Transverse colon (tissue), 4 donors: ENCODE measurements around the gene PLCL2. TPM values are rescaled to one million over a fixed set of nuclear protein-coding genes. Genes with fewer than 3 reads are reported as not detected.

Experiments
- DNase-seq: peaks from one replicate; pipeline ENCODE4 v3.0.0-alpha.2; 2019
- H3K27ac ChIP-seq, 4 donors: fragments of 200-600 bp; sonication (generic); 2 replicates each; pipeline ENCODE4 v1.5.1; 2016 to 2018; ENCODE audit warnings: inconsistent platforms in 4 of 4
- H3K27me3 ChIP-seq: fragments of 200-600 bp; sonication (generic); 2 replicates; pipeline ENCODE4 v1.5.1; 2017; ENCODE audit warnings: inconsistent platforms
- H3K36me3 ChIP-seq, 4 donors: fragments of 200-600 bp; sonication (generic); 2 replicates each; pipeline ENCODE4 v1.5.1; 2017 to 2019; ENCODE audit warnings: inconsistent platforms in 4 of 4
- H3K4me1 ChIP-seq, 4 donors: fragments of 200-600 bp; sonication (generic); 2 replicates each; pipeline ENCODE4 v1.5.1; 2017 to 2020; ENCODE audit warnings: inconsistent platforms in 4 of 4
- H3K4me3 ChIP-seq, 4 donors: fragments of 200-600 bp; sonication (generic); 1 replicate in 1 of 4; 2 replicates in 3 of 4; pipeline versions ENCODE4 v1.5.1 to v1.6.1; 2017 to 2019; ENCODE audit warnings: inconsistent platforms in 4 of 4
- H3K9me3 ChIP-seq, 2 donors: fragments of 200-600 bp; sonication (generic); 2 replicates each; pipeline ENCODE4 v1.5.1; 2017 to 2019; ENCODE audit warnings: inconsistent platforms in 2 of 2
- CTCF ChIP-seq, 5 experiments: fragments of 200-600 bp in 3 of 5; fragments of 450-650 bp in 2 of 5; sonication (generic) in 3 of 5; IDR thresholded peaks; 1 replicate in 2 of 5; 2 replicates in 3 of 5; pipeline ENCODE4 v1.5.1; 2016 to 2017; ENCODE audit warnings: antibody characterized with exemption in 5 of 5, inconsistent platforms in 3 of 5, mild to moderate bottlenecking in 2 of 5, moderate library complexity in 1 of 5
- EP300 ChIP-seq: sonication (generic); formaldehyde crosslinking; IDR thresholded peaks from one replicate; pipeline ENCODE4 v1.6.1; 2017; ENCODE audit warnings: antibody characterized with exemption, low read depth
- POLR2A ChIP-seq: fragments of 450-650 bp; IDR thresholded peaks from one replicate; pipeline ENCODE4 v1.6.1; 2016; ENCODE audit warnings: antibody characterized with exemption, mild to moderate bottlenecking, moderate library complexity
- POLR2AphosphoS5 ChIP-seq, 3 donors: sonication (generic); formaldehyde crosslinking; IDR thresholded peaks; one replicate each; pipeline ENCODE4 v1.6.1; 2016; ENCODE audit warnings: antibody characterized with exemption in 3 of 3
- WGBS, 2 donors: methylation state at CpG; one replicate each; pipeline ENCODE4 v1.1.5; 2018; ENCODE audit warnings: low coverage in 1 of 2; 5-methylcytosine and 5-hydroxymethylcytosine counted together
- in situ Hi-C, 4 donors: fragments of 200-750 bp; cut with MboI; loops; one replicate each; pipeline versions ENCODE4 v1.15.0 to v1.15.1; 2017; ENCODE audit warnings: low sequenced_read_pairs in 3 of 4, low pct_ligation_motif_present in 1 of 4, low pct_unique_long_range_greater_than_20kb in 1 of 4
- intact Hi-C: fragments of 100-400 bp; cut with DNase I; formaldehyde crosslinking; loops from one replicate; pipeline ENCODE4 v1.15.1; 2023; ENCODE audit warnings: low total_unique reads
- total RNA-seq, 4 donors: library from RNA; depleted of rRNA; stranded (reverse); fragments of >200 nt; gene quantifications; one replicate each; pipeline ENCODE4 v1.1.0, GENCODE V29; 2016

Gene PLCL2
- total RNA-seq, 4 donors from 2014 or later: 17.2 to 41.4 (median 35.9) TPM

- in situ Hi-C loops: no loop called here
- intact Hi-C loops: no loop called here
- Histone ChIP-seq H3K4me3 (no peak overlapping the region), H3K27me3 (no peaks in the 10 kb centered on the region), H3K36me3 (peaks cover 0 to 6% (median 0%) of the 10 kb centered on the region in 4 donors), H3K4me1 (no peaks in the 10 kb centered on the region), H3K9me3 (no peaks in the 10 kb centered on the region), H3K27ac (no peak overlapping the region)
- TF ChIP-seq POLR2A (no peak), POLR2AphosphoS5 (IDR thresholded peaks at IDR 0.05) (no peak), CTCF (IDR thresholded peaks at IDR 0.05) (no peak), EP300 (no peak)
- DNase-seq: no peak
- 93 to 100% methylated on average over 4 of the region's 4 CpGs for WGBS, 2 donors
Observed at GRCh38 chr3:17081520-17081919, 196.8 kb downstream of the PLCL2 start.

GRCh38 chr3:17087509-17087908 lies 202.8 kb downstream of the PLCL2 start:
- peaks cover 0 to 6% (median 0%) of the 10 kb centered on the region in 4 donors for H3K36me3 ChIP-seq
- WGBS, 2 donors: 88 to 100% methylated on average over 3 to 4 of the region's 4 CpGs
- H3K27ac ChIP-seq: no peak overlapping the region
- no peaks in the 10 kb centered on the region for H3K27me3 ChIP-seq
- H3K4me3 ChIP-seq: no peak overlapping the region
- TF ChIP-seq POLR2AphosphoS5 (IDR thresholded peaks at IDR 0.05) (no peak), EP300 (no peak), POLR2A (no peak)
- in situ Hi-C loops (no loop called here), intact Hi-C loops (no loop called here)
- no peak for DNase-seq
- no peaks in the 10 kb centered on the region for H3K4me1 ChIP-seq
- no peaks in the 10 kb centered on the region for H3K9me3 ChIP-seq

GRCh38 chr3:17088017-17088416 lies 203.3 kb downstream of the PLCL2 start:
- WGBS, 2 donors: 79 to 84% methylated on average over 2 to 3 of the region's 3 CpGs
- in situ Hi-C loops: no loop called here
- Histone ChIP-seq H3K27ac (no peak overlapping the region), H3K36me3 (peaks cover 0 to 6% (median 0%) of the 10 kb centered on the region in 4 donors), H3K4me3 (no peak overlapping the region), H3K4me1 (no peaks in the 10 kb centered on the region), H3K27me3 (no peaks in the 10 kb centered on the region), H3K9me3 (no peaks in the 10 kb centered on the region)
- no peak for DNase-seq
- intact Hi-C loops: no loop called here
- TF ChIP-seq CTCF (IDR thresholded peaks at IDR 0.05) (no peak), EP300 (no peak)

GRCh38 chr3:17088602-17089313 lies 204.0 kb downstream of the PLCL2 start:
- Histone ChIP-seq H3K4me3 (no peak overlapping the region), H3K9me3 (no peaks in the 10 kb centered on the region), H3K27ac (no peak overlapping the region), H3K4me1 (no peaks in the 10 kb centered on the region), H3K36me3 (peaks cover 0 to 4% (median 0%) of the 10 kb centered on the region in 4 donors), H3K27me3 (no peaks in the 10 kb centered on the region)
- intact Hi-C loops (no loop called here), in situ Hi-C loops (no loop called here)
- TF ChIP-seq POLR2AphosphoS5 (IDR thresholded peaks at IDR 0.05): no peak
- TF ChIP-seq EP300: no peak
- TF ChIP-seq POLR2A: no peak
- DNase-seq: peak; percentile 24
- WGBS, 2 donors: 77 to 93% methylated on average over 3 to 6 of the region's 6 CpGs

GRCh38 chr3:17089314-17089700 lies 204.6 kb downstream of the PLCL2 start:
- intact Hi-C loops (no loop called here), in situ Hi-C loops (no loop called here)
- Histone ChIP-seq H3K9me3 (no peaks in the 10 kb centered on the region), H3K36me3 (no peaks in the 10 kb centered on the region), H3K4me1 (no peaks in the 10 kb centered on the region), H3K4me3 (no peak overlapping the region), H3K27ac (no peak overlapping the region), H3K27me3 (no peaks in the 10 kb centered on the region)
- DNase-seq: no peak
- no peak for TF ChIP-seq POLR2AphosphoS5 (IDR thresholded peaks at IDR 0.05)
- TF ChIP-seq CTCF (IDR thresholded peaks at IDR 0.05): no peak
- TF ChIP-seq POLR2A: no peak
- no peak for TF ChIP-seq EP300
